GM10266 (cell line): ENCODE measurements around the gene ZFPM1.
"Not testable (repeated sequence)": the region's sequence is repeated elsewhere in the genome, so short reads cannot be mapped to it uniquely, and the experiment has no call there.

ENCODE experiments used
- DNase-seq: peaks from one replicate; pipeline ENCODE4 v3.0.0; 2012; ENCODE audit errors: extremely low spot score
- CTCF ChIP-seq: IDR thresholded peaks from 2 replicates; pipeline ENCODE4 v1.5.1; 2012; ENCODE audit warnings: mild to moderate bottlenecking, low read depth; ENCODE audit not compliant: control insufficient read depth, insufficient read depth; ENCODE audit errors: missing control alignments

ZFPM1 gene

DNA sequence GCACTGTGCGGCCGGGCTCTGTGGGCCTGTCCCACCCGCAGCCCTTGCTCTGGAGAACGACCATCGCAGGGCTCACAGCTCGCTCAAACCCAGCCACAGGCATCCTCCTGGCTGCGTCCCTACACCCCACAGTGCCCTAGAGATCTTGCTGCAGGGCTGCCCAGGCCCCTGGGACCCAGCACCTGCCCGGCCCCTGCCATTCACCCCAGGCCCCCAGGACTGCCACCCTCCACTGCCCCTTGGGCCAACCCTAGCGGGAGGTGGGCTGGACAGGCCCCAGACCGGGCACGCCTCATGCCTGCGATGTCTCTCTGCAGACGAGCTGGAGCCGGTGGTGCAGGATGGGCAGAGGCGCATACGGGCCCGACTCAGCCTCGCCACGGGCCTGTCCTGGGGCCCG is 61.0 kb downstream of the ZFPM1 start:
- TF ChIP-seq CTCF, result no peak
- no peak for DNase-seq

DNA sequence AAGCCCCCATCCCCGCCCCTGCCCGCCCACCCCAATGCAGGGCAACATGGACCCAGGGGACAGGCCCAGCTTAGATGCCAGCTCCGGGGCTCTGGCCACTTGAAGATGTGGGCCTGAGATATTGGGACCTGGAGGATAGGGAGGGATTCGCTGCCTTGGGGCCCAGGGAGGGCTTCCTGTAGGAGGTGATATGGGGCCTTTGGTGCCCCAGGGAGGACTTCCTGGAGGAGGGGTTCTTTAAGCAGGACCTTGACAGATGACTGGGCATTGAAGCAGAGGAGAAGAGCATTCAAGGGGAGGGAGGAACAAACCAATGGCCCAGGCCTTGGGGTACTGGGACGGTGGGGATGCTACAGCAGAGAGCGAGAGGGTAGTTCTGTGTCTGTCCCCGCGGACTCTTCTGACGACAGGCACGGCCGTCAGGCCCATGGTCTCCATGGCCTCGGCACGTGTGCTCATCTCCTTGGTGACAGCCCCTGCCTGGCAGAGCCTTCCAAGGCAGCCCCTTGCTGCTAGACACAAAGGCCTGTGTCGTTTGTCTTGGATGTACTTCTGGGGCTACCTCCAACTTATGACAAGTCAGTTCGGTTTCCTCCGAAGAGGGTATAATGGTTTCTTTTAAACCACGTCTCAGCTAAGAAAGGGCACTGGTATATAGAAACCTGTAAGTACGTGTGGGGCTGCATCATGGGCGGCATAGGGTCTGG is 61.6 kb downstream of the ZFPM1 start:
- no peak for TF ChIP-seq CTCF
- no peak for DNase-seq

DNA sequence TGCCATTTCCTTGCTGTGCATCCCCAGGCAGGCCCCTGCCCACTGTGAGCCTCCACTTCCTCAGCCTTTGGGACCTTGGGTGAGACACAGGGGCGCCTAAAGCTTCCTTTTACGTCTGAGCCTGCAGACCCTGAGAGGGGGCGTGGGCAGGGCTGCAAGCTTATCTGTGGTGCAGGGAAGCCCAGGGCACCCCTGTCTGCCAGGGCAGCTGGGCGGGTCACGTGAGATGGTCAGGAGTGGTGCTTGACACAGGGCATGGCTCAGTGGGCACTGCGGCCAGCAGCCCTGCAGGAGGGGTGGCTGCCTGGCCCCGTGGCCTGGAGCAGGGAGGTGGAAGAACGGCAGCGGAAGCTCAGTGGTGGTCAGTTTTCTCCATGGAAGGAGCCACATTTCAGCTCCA is 62.3 kb downstream of the ZFPM1 start:
- no peak for DNase-seq
- no peak for TF ChIP-seq CTCF

DNA sequence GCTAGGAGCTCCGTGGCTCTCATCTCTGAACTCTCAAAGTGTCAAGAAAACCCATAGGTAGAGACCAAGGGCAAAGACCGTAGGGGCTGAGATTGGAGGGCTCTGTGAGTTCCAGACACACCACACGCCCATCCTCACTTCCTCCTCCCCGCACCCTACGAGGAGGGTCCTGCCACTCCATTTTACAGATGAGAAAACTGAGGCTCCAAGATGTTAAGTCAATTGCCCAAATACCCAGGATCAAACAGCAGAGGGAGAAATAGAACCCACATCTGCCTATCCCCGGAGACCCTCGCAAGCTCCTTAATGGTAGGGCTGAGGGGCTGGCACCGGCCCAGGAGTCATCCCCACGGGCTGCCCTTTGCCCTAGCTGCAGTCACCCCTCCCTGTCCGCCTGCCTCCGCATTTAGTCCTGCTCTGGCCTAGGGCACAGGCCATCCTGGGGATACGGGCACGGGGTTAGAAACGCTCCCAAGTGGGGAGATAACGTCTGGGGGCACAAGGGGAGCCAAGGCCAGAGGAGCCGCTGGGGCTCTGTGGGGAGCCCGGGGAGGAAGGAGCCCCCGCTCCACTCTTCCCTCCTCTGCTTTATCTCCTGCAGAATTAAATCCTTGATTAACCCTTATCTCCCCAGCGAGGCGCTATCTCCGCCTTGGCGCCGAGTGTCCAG is 63.0 kb downstream of the ZFPM1 start:
- DNase-seq, result no peak
- TF ChIP-seq CTCF, result no peak

DNA sequence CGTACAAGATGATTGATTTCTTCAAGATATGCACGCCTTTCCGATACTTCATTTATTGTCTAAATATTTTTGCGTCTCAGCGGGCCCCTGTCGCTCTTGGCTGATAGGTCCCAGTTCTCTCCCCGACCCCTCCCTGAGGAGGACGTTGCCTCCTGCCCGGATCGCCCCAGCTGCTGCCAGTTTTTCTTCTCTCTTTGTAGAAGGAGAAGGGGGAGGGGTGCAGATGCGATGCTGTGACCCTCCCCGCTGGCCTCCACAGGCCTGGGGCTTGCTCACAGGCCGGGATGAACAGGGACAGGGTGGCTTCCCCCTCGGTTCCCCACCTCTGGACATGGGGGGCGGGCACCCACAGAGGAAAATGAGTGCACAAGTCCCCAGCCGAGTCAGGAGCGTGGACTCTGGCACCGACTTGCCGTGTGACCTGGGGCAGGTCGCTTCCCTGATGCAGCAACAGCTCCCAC is 63.6 kb downstream of the ZFPM1 start:
- no peak for DNase-seq
- no peak for TF ChIP-seq CTCF

- not testable (repeated sequence) for DNase-seq
Measured at GRCh38 chr16:88517208-88517774, 64.2 kb downstream of the ZFPM1 start.

GRCh38 chr16:88518411-88519111 is 65.5 kb downstream of the ZFPM1 start:
- not testable (repeated sequence) for DNase-seq

DNA sequence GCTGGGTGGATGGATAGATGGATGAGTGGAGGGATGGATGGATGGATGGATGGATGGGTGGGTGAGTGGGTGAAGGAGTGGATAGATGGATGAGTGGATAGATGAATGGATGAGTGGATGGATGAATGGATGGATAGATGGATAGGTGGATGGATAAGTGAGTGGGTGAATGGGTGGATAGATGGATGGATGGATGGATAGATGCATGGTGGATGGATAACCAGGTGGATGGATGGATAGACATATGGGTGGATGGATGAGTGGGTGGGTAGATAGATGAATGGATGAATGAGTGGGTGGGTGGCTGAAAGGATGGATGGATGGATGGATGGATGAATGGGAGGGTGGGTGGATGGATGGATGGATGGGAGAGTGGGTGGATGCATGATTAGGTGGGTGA is 66.2 kb downstream of the ZFPM1 start:
- TF ChIP-seq CTCF, result no peak
- DNase-seq, result no peak
